Astrocyte (in vitro differentiated cells and primary cell): ENCODE measurements around the gene MOV10. TPM values are rescaled to one million over a fixed set of nuclear protein-coding genes. Genes with fewer than 3 reads are reported as not detected.
"Not testable (repeated sequence)": the region's sequence is repeated elsewhere in the genome, so short reads cannot be mapped to it uniquely, and the experiment has no call there.

Experiments used
- DNase-seq: peaks from one replicate; pipeline ENCODE4 v3.0.0-alpha.2; 2010; ENCODE audit warnings: low read depth
- FAIRE-seq: peaks from 2 replicates; lab custom pipeline; 2011; peaks lifted over from hg19 to GRCh38; lab: Jason Lieb, UNC
- H2AFZ ChIP-seq: 2 replicates; pipeline ENCODE4 v1.6.0; 2012; ENCODE audit warnings: low read depth, low read length, inconsistent platforms
- H3K27ac ChIP-seq: 2 replicates; pipeline ENCODE4 v1.5.1; 2011; ENCODE audit warnings: low read depth, low read length, inconsistent platforms
- H3K27me3 ChIP-seq: 2 replicates; pipeline ENCODE4 v1.6.0; 2011; ENCODE audit warnings: low read length, inconsistent platforms; ENCODE audit not compliant: insufficient read depth
- H3K36me3 ChIP-seq: 2 replicates; pipeline ENCODE4 v1.5.1; 2011; ENCODE audit warnings: low read length, inconsistent platforms; ENCODE audit not compliant: insufficient read depth
- H3K4me1 ChIP-seq: 2 replicates; pipeline ENCODE4 v1.5.1; 2011; ENCODE audit warnings: low read length, inconsistent platforms; ENCODE audit not compliant: insufficient read depth
- H3K4me2 ChIP-seq: 2 replicates; pipeline ENCODE4 v1.6.0; 2012; ENCODE audit warnings: low read length, inconsistent platforms
- H3K4me3 ChIP-seq: 2 replicates; pipeline ENCODE4 v1.5.1; 2011; ENCODE audit warnings: low read depth, mild to moderate bottlenecking, low read length, inconsistent platforms; ENCODE audit not compliant: insufficient read depth
- H3K79me2 ChIP-seq: 2 replicates; pipeline ENCODE4 v1.6.0; 2012; ENCODE audit warnings: mild to moderate bottlenecking, low read length, inconsistent platforms; ENCODE audit not compliant: insufficient read depth
- H3K9ac ChIP-seq: 2 replicates; pipeline ENCODE4 v1.6.0; 2012; ENCODE audit warnings: mild to moderate bottlenecking, low read length, inconsistent platforms
- H3K9me3 ChIP-seq: 2 replicates; pipeline ENCODE4 v1.5.1; 2012; ENCODE audit warnings: low read depth, mild to moderate bottlenecking, low read length, inconsistent platforms; ENCODE audit not compliant: insufficient read depth
- H4K20me1 ChIP-seq: 2 replicates; pipeline ENCODE4 v1.6.0; 2012; ENCODE audit warnings: low read length, inconsistent platforms; ENCODE audit not compliant: insufficient read depth
- H3K27ac Mint-ChIP-seq: one replicate; pipeline ENCODE4 v1.8.0; 2021; ENCODE audit warnings: mild to moderate bottlenecking, mixed read lengths; ENCODE audit not compliant: unreplicated experiment
- H3K27me3 Mint-ChIP-seq: one replicate; pipeline ENCODE4 v1.8.0; 2021; ENCODE audit warnings: low read depth, mixed read lengths; ENCODE audit not compliant: unreplicated experiment
- H3K36me3 Mint-ChIP-seq: one replicate; pipeline ENCODE4 v1.8.0; 2021; ENCODE audit warnings: low read depth, mixed read lengths; ENCODE audit not compliant: unreplicated experiment
- H3K4me1 Mint-ChIP-seq: one replicate; pipeline ENCODE4 v1.8.0; 2021; ENCODE audit warnings: low read depth, mixed read lengths; ENCODE audit not compliant: unreplicated experiment
- H3K4me3 Mint-ChIP-seq: one replicate; pipeline ENCODE4 v1.8.0; 2021; ENCODE audit warnings: mild to moderate bottlenecking, moderate library complexity, mixed read lengths; ENCODE audit not compliant: unreplicated experiment
- H3K9me3 Mint-ChIP-seq: one replicate; pipeline ENCODE4 v1.8.0; 2021; ENCODE audit warnings: mild to moderate bottlenecking, mixed read lengths; ENCODE audit not compliant: unreplicated experiment
- CTCF ChIP-seq: IDR thresholded peaks from 2 replicates; pipeline ENCODE4 v1.5.1; 2011; ENCODE audit warnings: low read depth, mild to moderate bottlenecking, inconsistent platforms, low read length, moderate library complexity; ENCODE audit not compliant: insufficient read depth
- EZH2 ChIP-seq: IDR thresholded peaks from 2 replicates; pipeline ENCODE4 v1.6.1; 2012; ENCODE audit warnings: mild to moderate bottlenecking, low read length, inconsistent platforms; ENCODE audit not compliant: insufficient read depth
- total RNA-seq: library from RNA; stranded (reverse); gene quantifications from 2 replicates; pipeline ENCODE4 v1.2.1, GENCODE V29; 2021

The MOV10 gene
- total RNA-seq, 1 donor from 2014 or later = 121 TPM

DNA sequence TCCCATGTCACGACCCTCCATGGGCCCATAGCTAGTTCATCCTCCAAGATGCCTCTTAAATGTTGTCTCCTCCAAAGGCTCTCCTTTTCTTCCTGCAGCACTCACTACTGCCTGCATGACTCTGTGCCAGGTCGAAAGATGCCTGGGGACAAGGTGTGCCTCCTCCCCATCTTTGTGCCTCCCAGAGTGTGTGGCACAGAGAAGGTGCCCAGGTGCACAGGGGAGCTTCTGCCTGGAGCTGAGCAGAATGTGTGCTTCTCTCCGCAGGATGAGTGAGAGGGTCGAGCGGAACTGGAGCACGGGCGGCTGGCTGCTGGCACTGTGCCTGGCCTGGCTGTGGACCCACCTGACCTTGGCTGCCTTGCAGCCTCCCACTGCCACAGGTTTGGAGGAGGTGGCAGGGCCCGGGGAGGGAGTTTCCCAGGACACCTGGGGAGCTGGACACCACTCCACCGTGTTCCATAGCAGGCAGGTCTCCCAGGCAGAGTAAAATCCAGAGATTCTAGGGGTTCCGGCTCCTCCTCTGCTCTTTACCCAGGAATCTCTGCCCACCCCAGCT, 47.6 kb downstream of the MOV10 start:
- Mint-ChIP-seq H3K36me3 (no peaks in the 10 kb centered on the region), H3K27ac (no peak overlapping the region), H3K4me1 (peaks cover 13% of the 10 kb centered on the region), H3K4me3 (no peak overlapping the region), H3K9me3 (no peaks in the 10 kb centered on the region), H3K27me3 (peaks cover 16% of the 10 kb centered on the region)
- H3K9ac ChIP-seq = no peak overlapping the region
- H3K4me2 ChIP-seq = no peak overlapping the region
- peaks cover 17% of the 10 kb centered on the region for H3K4me1 ChIP-seq
- FAIRE-seq = no peak
- no peaks in the 10 kb centered on the region for H3K36me3 ChIP-seq
- no peaks in the 10 kb centered on the region for H4K20me1 ChIP-seq
- H3K27me3 ChIP-seq = peaks cover 4% of the 10 kb centered on the region
- H3K27ac ChIP-seq = no peak overlapping the region
- H3K4me3 ChIP-seq = no peak overlapping the region
- H2AFZ ChIP-seq = peak overlapping the region; percentile 81
- H3K79me2 ChIP-seq = no peaks in the 10 kb centered on the region
- H3K9me3 ChIP-seq = no peaks in the 10 kb centered on the region
- no peak for TF ChIP-seq EZH2
- DNase-seq = no peak

DNA sequence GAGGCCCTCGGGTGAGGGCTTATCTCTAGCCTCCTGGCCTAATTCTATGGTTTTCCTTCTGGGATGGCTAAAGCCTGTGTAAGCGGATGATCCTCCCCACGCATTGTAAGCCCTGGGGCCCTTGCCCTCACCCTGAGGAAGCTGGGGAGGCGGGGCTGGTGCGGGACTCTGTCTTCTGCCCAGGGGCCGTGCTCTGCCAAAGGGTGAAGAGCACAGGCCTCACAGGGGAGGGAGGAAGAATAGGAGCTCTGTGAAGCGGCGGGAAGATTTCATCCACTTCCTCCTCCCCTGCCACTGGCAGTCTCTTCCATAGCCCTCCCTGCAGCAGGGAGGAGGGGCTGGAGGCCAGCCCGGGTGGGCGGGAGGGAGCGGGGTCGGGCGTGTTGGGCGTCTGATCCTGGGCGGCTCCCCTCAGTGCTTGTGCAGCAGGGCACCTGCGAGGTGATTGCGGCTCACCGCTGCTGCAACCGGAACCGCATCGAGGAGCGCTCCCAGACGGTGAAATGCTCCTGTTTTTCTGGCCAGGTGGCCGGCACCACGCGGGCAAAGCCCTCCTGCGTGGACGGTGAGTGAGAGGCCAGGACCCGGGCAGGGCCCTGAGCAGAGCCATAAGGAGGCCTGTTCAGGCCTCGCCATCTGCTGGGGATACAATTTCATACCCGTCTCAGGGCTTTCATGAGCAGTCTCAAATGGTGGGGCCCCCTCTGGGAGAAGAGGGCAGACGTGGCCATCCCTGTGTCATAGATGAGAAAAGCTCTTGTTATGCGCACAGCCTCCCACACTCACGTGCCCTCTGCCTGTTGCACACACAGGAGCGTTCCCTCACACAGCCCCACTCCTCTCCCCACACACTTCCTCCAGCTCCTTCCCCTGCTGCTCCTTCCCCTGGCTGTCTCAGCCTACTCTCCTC, 48.4 kb downstream of the MOV10 start:
- peak overlapping the region; percentile 18 for H3K9ac ChIP-seq
- H3K4me1 ChIP-seq = peaks cover 17% of the 10 kb centered on the region
- H3K27me3 Mint-ChIP-seq = peaks cover 16% of the 10 kb centered on the region
- H4K20me1 ChIP-seq = no peaks in the 10 kb centered on the region
- H2AFZ ChIP-seq = peak overlapping the region; percentile 81
- H3K9me3 Mint-ChIP-seq = no peaks in the 10 kb centered on the region
- H3K4me1 Mint-ChIP-seq = peaks cover 16% of the 10 kb centered on the region
- H3K36me3 ChIP-seq = no peaks in the 10 kb centered on the region
- FAIRE-seq (no peak), DNase-seq (no peak)
- H3K4me2 ChIP-seq = peak overlapping the region; percentile 68
- H3K27me3 ChIP-seq = peaks cover 4% of the 10 kb centered on the region
- no peak for TF ChIP-seq EZH2
- no peak for TF ChIP-seq CTCF
- H3K9me3 ChIP-seq = no peaks in the 10 kb centered on the region
- H3K4me3 ChIP-seq = no peak overlapping the region
- no peak overlapping the region for H3K27ac ChIP-seq
- H3K4me3 Mint-ChIP-seq = no peak overlapping the region
- H3K27ac Mint-ChIP-seq = peak overlapping the region; percentile 86
- H3K36me3 Mint-ChIP-seq = no peaks in the 10 kb centered on the region
- no peaks in the 10 kb centered on the region for H3K79me2 ChIP-seq

GRCh38 chr1:112723511-112723839, 49.0 kb downstream of the MOV10 start:
- H3K27ac ChIP-seq = no peak overlapping the region
- H3K9me3 Mint-ChIP-seq = no peaks in the 10 kb centered on the region
- H3K9me3 ChIP-seq = no peaks in the 10 kb centered on the region
- no peak for TF ChIP-seq EZH2
- no peak for TF ChIP-seq CTCF
- FAIRE-seq = no peak
- H3K79me2 ChIP-seq = no peaks in the 10 kb centered on the region
- H3K36me3 Mint-ChIP-seq = no peaks in the 10 kb centered on the region
- H3K4me1 Mint-ChIP-seq = peaks cover 18% of the 10 kb centered on the region
- peak overlapping the region; percentile 68 for H3K4me2 ChIP-seq
- peaks cover 17% of the 10 kb centered on the region for H3K4me1 ChIP-seq
- H3K4me3 Mint-ChIP-seq = no peak overlapping the region
- DNase-seq = no peak
- peak overlapping the region; percentile 18 for H3K9ac ChIP-seq
- H4K20me1 ChIP-seq = no peaks in the 10 kb centered on the region
- no peaks in the 10 kb centered on the region for H3K36me3 ChIP-seq
- peak overlapping the region; percentile 81 for H2AFZ ChIP-seq
- peaks cover 4% of the 10 kb centered on the region for H3K27me3 ChIP-seq
- H3K4me3 ChIP-seq = no peak overlapping the region
- peaks cover 16% of the 10 kb centered on the region for H3K27me3 Mint-ChIP-seq
- peak overlapping the region; percentile 4 for H3K27ac Mint-ChIP-seq

GRCh38 chr1:112724240-112724639, 49.8 kb downstream of the MOV10 start:
- not testable (repeated sequence) for H3K9ac ChIP-seq, H3K27ac ChIP-seq, H3K27ac Mint-ChIP-seq, H3K4me2 ChIP-seq, H3K79me2 ChIP-seq, FAIRE-seq, H3K9me3 Mint-ChIP-seq, H2AFZ ChIP-seq, DNase-seq, H3K4me3 ChIP-seq, H4K20me1 ChIP-seq, H3K27me3 ChIP-seq, H3K36me3 Mint-ChIP-seq, H3K9me3 ChIP-seq, H3K4me3 Mint-ChIP-seq, H3K36me3 ChIP-seq
- Mint-ChIP-seq H3K27me3 (peaks cover 11% of the 10 kb centered on the region), H3K4me1 (peaks cover 16% of the 10 kb centered on the region)
- H3K4me1 ChIP-seq = peaks cover 11% of the 10 kb centered on the region
